ENCODE data around the gene SH3RF2. TPM values are rescaled to one million over a fixed set of nuclear protein-coding genes. Genes with fewer than 3 reads are reported as not detected.

SH3RF2 gene
- total and polyA plus RNA-seq, 2 donors (not counting 1 experiment from before 2014, with no cell fraction given), result 0.03 TPM; not detected in 1

- Mint-ChIP-seq H3K27ac (no peak overlapping the region), H3K4me1 (peaks cover 5% of the 10 kb centered on the region), H3K9me3 (ENCODE audit: insufficient read depth) (no peaks in the 10 kb centered on the region), H3K27me3 (peaks cover 11% of the 10 kb centered on the region), H3K4me3 (no peak overlapping the region)
- intact Hi-C loops (cut with micrococcal nuclease), result no loop called here
- no peaks in the 10 kb centered on the region for H4K20me1 ChIP-seq (ENCODE audit: control insufficient read depth, insufficient read depth, low read length, poor library complexity, severe bottlenecking)
- no peaks in the 10 kb centered on the region for H3K36me3 ChIP-seq (replicated peaks in 1 of 2; ENCODE audit: control extremely low read depth in 1 of 2, control insufficient read depth in 1 of 2, extremely low read depth in 1 of 2, insufficient read depth in 2 of 2, low read length in 1 of 2)
- WGBS (ENCODE audit: insufficient coverage), result 39% methylated on average over 3 of the region's 4 CpGs
- no peaks in the 10 kb centered on the region for H3K9me3 ChIP-seq (ENCODE audit: control extremely low read depth in 1 of 3, control insufficient read depth in 2 of 3, insufficient read depth in 1 of 3, low read length in 2 of 3)
- no peaks in the 10 kb centered on the region for H3K27me3 ChIP-seq (replicated peaks in 1 of 4; ENCODE audit: control extremely low read depth in 1 of 4, control insufficient read depth in 3 of 4, insufficient read depth in 4 of 4, low read length in 3 of 4)
- ATAC-seq (ENCODE audit: low read depth), result no peak
- no peak overlapping the region for H3K4me3 ChIP-seq (ENCODE audit: control extremely low read depth in 1 of 5, extremely low read depth in 1 of 5, insufficient read depth in 1 of 5, low read depth in 2 of 5, low read length in 4 of 5)
- no peak overlapping the region for H3K9ac ChIP-seq (ENCODE audit: low read length)
- TF ChIP-seq EZH2 (IDR thresholded peaks at IDR 0.05; ENCODE audit: borderline replicate concordance, insufficient read depth, low read depth, low read length, poor library complexity, severe bottlenecking), result no peak
- TF ChIP-seq, protein P1, sequence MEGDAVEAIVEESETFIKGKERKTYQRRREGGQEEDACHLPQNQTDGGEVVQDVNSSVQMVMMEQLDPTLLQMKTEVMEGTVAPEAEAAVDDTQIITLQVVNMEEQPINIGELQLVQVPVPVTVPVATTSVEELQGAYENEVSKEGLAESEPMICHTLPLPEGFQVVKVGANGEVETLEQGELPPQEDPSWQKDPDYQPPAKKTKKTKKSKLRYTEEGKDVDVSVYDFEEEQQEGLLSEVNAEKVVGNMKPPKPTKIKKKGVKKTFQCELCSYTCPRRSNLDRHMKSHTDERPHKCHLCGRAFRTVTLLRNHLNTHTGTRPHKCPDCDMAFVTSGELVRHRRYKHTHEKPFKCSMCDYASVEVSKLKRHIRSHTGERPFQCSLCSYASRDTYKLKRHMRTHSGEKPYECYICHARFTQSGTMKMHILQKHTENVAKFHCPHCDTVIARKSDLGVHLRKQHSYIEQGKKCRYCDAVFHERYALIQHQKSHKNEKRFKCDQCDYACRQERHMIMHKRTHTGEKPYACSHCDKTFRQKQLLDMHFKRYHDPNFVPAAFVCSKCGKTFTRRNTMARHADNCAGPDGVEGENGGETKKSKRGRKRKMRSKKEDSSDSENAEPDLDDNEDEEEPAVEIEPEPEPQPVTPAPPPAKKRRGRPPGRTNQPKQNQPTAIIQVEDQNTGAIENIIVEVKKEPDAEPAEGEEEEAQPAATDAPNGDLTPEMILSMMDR (IDR thresholded peaks at IDR 0.05), result no peak
- no peak overlapping the region for H3K4me2 ChIP-seq (replicated peaks; ENCODE audit: low read depth, low read length, poor library complexity, severe bottlenecking)
- H3K4me1 ChIP-seq (ENCODE audit: control insufficient read depth in 2 of 2, insufficient read depth in 2 of 2, low read length in 2 of 2), result peaks cover 0 to 4% of the 10 kb centered on the region in 2 donors
- H3K27ac ChIP-seq (ENCODE audit: low read length in 2 of 2), result no peak overlapping the region
- CTCF ChIA-PET, result no interaction called here
- no peak overlapping the region for H2AFZ ChIP-seq (ENCODE audit: insufficient read depth, low read depth, low read length, poor library complexity, severe bottlenecking)
- H3K79me2 ChIP-seq (ENCODE audit: control insufficient read depth, insufficient read depth, low read length), result no peaks in the 10 kb centered on the region
- POLR2A ChIA-PET, result no interaction called here
- DNase-seq, result no peak
These were observed 140.1 kb downstream of the SH3RF2 start for GRCh38 chr5:146076455-146076854.

DNA sequence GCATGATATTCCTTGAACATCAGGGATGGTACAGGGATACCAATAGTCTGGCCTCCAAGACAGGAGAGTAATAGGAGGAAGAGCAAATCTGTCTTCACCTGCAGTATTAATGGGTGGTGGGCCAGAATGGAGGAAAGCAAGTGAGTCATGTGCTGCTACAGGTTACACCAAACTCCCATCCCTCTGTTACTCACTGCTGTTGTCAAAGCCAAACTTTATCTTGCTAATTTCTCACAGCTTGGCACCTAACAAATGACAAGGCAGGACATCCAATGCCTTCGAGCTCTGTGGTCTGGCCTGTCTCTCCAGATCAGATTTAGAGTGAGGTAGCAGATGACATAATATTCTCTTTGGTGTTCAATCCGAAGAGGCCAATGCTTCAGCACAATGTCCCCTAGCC lies 142.2 kb downstream of the SH3RF2 start:
- Histone ChIP-seq H3K79me2 (ENCODE audit: control insufficient read depth, insufficient read depth, low read length) (no peaks in the 10 kb centered on the region), H3K9ac (ENCODE audit: low read length) (no peak overlapping the region), H3K9me3 (ENCODE audit: control extremely low read depth in 1 of 3, control insufficient read depth in 2 of 3, insufficient read depth in 1 of 3, low read length in 2 of 3) (no peaks in the 10 kb centered on the region), H3K4me2 (replicated peaks; ENCODE audit: low read depth, low read length, poor library complexity, severe bottlenecking) (no peak overlapping the region), H2AFZ (ENCODE audit: insufficient read depth, low read depth, low read length, poor library complexity, severe bottlenecking) (no peak overlapping the region), H4K20me1 (ENCODE audit: control insufficient read depth, insufficient read depth, low read length, poor library complexity, severe bottlenecking) (no peaks in the 10 kb centered on the region), H3K4me1 (ENCODE audit: control insufficient read depth in 2 of 2, insufficient read depth in 2 of 2, low read length in 2 of 2) (peaks cover 0 to 4% of the 10 kb centered on the region in 2 donors), H3K4me3 (ENCODE audit: control extremely low read depth in 1 of 5, extremely low read depth in 1 of 5, insufficient read depth in 1 of 5, low read depth in 2 of 5, low read length in 4 of 5) (no peak overlapping the region), H3K36me3 (replicated peaks in 1 of 2; ENCODE audit: control extremely low read depth in 1 of 2, control insufficient read depth in 1 of 2, extremely low read depth in 1 of 2, insufficient read depth in 2 of 2, low read length in 1 of 2) (no peaks in the 10 kb centered on the region), H3K27ac (ENCODE audit: low read length in 2 of 2) (no peak overlapping the region), H3K27me3 (replicated peaks in 1 of 4; ENCODE audit: control extremely low read depth in 1 of 4, control insufficient read depth in 3 of 4, insufficient read depth in 4 of 4, low read length in 3 of 4) (no peaks in the 10 kb centered on the region)
- Mint-ChIP-seq H3K9me3 (ENCODE audit: insufficient read depth) (no peaks in the 10 kb centered on the region), H3K27me3 (peaks cover 5% of the 10 kb centered on the region), H3K4me3 (no peak overlapping the region), H3K27ac (no peak overlapping the region), H3K4me1 (peaks cover 5% of the 10 kb centered on the region)
- TF ChIP-seq, protein P1 (IDR thresholded peaks at IDR 0.05), result no peak
- no peak for TF ChIP-seq EZH2 (IDR thresholded peaks at IDR 0.05; ENCODE audit: borderline replicate concordance, insufficient read depth, low read depth, low read length, poor library complexity, severe bottlenecking)
- no peak for DNase-seq
- no peak for ATAC-seq (ENCODE audit: low read depth)
- ChIA-PET CTCF (no interaction called here), POLR2A (no interaction called here)
- WGBS (ENCODE audit: insufficient coverage), result no CpG with 5 or more reads among the region's 2 CpGs
- intact Hi-C loops (cut with micrococcal nuclease), result no loop called here

Measured in B cell (primary cell).